Tibial artery (tissue), 4 donors: ENCODE measurements around the gene PIK3CD.
A peak's percentile ranks its signal among the peaks of the same experiment; 100 is the strongest.

Source experiments
- DNase-seq, 2 donors: peaks; one replicate each; pipeline ENCODE4 v3.0.0-alpha.2; 2019
- H3K27ac ChIP-seq, 2 donors: fragments of 200-600 bp; sonication (generic) in 1 of 2; 1 replicate in 1 of 2; 2 replicates in 1 of 2; pipeline ENCODE4 v1.5.1; 2018 to 2019; ENCODE audit warnings: mild to moderate bottlenecking in 1 of 2
- H3K27me3 ChIP-seq, 2 donors: fragments of 200-600 bp; sonication (generic) in 1 of 2; one replicate each; pipeline versions ENCODE4 v1.5.1 to v1.6.0; 2016 to 2019
- H3K36me3 ChIP-seq, 3 donors: fragments of 200-600 bp; sonication (generic) in 2 of 3; one replicate each; pipeline ENCODE4 v1.5.1; 2016 to 2019; ENCODE audit warnings: mild to moderate bottlenecking in 2 of 3
- H3K4me1 ChIP-seq, 4 donors: fragments of 200-600 bp; sonication (generic) in 2 of 4; 1 replicate in 3 of 4; 2 replicates in 1 of 4; pipeline ENCODE4 v1.5.1; 2016 to 2019
- H3K4me3 ChIP-seq, 2 donors: fragments of 200-600 bp; sonication (generic) in 1 of 2; 1 replicate in 1 of 2; 2 replicates in 1 of 2; pipeline ENCODE4 v1.5.1; 2018 to 2019; ENCODE audit warnings: mild to moderate bottlenecking in 2 of 2
- H3K9me3 ChIP-seq, 3 donors: fragments of 200-600 bp; sonication (generic) in 1 of 3; one replicate each; pipeline ENCODE4 v1.5.1; 2016 to 2019
- intact Hi-C: fragments of 100-400 bp; cut with DNase I; formaldehyde crosslinking; loops from one replicate; pipeline ENCODE4 v1.15.0; 2023; ENCODE audit warnings: low total_unique reads
- TF ChIP-seq, protein P1 (sequence below), 2 experiments: fragments of 200-600 bp in 1 of 2; fragments of 450-650 bp in 1 of 2; IDR thresholded peaks; one replicate each; pipeline ENCODE4 v1.5.1; 2017 to 2019; ENCODE audit warnings: antibody characterized with exemption in 2 of 2, mild to moderate bottlenecking in 1 of 2, moderate library complexity in 1 of 2

The PIK3CD gene

GRCh38 chr1:9680828-9681227, 29.3 kb downstream of the PIK3CD start:
- no peak for DNase-seq
- no peaks in the 10 kb centered on the region for H3K9me3 ChIP-seq
- intact Hi-C loops = no loop called here
- no peak overlapping the region for H3K27ac ChIP-seq
- no peaks in the 10 kb centered on the region for H3K27me3 ChIP-seq
- no peaks in the 10 kb centered on the region for H3K36me3 ChIP-seq
- TF ChIP-seq, protein P1, sequence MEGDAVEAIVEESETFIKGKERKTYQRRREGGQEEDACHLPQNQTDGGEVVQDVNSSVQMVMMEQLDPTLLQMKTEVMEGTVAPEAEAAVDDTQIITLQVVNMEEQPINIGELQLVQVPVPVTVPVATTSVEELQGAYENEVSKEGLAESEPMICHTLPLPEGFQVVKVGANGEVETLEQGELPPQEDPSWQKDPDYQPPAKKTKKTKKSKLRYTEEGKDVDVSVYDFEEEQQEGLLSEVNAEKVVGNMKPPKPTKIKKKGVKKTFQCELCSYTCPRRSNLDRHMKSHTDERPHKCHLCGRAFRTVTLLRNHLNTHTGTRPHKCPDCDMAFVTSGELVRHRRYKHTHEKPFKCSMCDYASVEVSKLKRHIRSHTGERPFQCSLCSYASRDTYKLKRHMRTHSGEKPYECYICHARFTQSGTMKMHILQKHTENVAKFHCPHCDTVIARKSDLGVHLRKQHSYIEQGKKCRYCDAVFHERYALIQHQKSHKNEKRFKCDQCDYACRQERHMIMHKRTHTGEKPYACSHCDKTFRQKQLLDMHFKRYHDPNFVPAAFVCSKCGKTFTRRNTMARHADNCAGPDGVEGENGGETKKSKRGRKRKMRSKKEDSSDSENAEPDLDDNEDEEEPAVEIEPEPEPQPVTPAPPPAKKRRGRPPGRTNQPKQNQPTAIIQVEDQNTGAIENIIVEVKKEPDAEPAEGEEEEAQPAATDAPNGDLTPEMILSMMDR (IDR thresholded peaks at IDR 0.05) = no peak
- H3K4me1 ChIP-seq = no peaks in the 10 kb centered on the region
- H3K4me3 ChIP-seq = no peak overlapping the region

DNA sequence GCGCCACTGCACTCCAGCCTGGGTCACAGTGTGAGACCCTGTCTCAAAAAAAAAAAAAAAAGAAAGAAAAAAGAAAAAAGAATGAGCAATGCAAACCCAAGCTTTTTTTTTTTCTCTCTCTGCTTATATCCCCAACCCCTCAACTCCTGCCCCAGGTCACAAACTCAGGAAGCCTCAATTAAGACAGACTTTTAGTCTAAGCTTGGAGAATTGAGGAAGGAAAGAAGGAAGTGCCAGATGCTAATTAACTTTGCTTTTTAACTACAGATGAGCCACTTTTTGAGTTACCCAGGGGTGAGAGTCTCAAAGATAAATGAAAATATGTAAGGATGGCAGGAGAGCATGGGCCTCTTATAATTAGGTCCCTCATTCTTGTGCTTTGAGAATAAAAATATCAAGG, 33.3 kb downstream of the PIK3CD start:
- Histone ChIP-seq H3K4me1 (peaks cover 0 to 23% (median 21%) of the 10 kb centered on the region in 4 donors), H3K4me3 (no peak overlapping the region), H3K27me3 (no peaks in the 10 kb centered on the region), H3K36me3 (no peaks in the 10 kb centered on the region), H3K9me3 (no peaks in the 10 kb centered on the region), H3K27ac (no peak overlapping the region)
- intact Hi-C loops = no loop called here
- TF ChIP-seq, protein P1 (IDR thresholded peaks at IDR 0.05) = no peak
- DNase-seq = no peak

DNA sequence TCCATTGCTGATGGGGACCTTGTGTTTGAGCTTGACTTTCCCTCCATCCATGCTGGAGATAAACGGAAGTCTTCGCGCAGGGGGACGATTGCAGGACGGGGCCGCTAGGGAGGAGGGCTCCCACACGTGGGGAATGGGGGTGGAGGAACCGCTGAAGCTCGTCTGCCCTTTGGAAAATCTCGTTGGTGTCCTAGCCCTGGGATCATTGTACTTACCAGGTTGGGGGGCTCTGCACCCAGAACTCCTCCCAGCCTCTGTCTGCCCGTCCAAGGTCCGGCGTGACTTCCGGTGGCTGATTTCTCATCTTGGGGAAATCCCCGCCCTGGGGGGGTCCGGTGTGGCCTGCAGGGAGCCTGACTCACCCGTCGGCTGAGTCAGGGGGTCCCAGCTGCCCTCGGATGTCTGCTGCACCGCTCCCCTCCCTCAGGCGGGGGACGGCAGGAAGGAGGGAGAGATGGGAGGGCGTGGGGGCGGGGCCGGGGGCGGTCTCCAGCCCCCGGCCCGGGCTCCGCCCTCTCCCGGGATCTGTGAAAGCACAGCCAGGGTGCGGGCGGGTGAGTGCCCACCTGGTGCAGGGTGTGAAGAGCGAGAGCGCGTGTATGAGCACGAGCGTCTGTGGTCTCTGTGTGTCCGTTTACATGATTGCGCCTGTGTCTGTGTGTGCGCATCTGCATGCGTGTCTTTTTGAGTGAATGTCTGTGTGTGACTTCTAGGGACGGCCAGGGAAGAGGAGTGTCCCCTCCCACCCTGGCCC, 35.8 kb downstream of the PIK3CD start:
- H3K9me3 ChIP-seq = no peaks in the 10 kb centered on the region
- peak overlapping the region; percentile 75 to 97 for H3K4me3 ChIP-seq
- peak overlapping the region; percentile 24 to 37 for H3K27ac ChIP-seq
- no peaks in the 10 kb centered on the region for H3K27me3 ChIP-seq
- peak; percentile 39 to 67 for DNase-seq
- peaks cover 0 to 33% (median 26%) of the 10 kb centered on the region in 4 donors for H3K4me1 ChIP-seq
- H3K36me3 ChIP-seq = peaks cover 0 to 5% (median 0%) of the 10 kb centered on the region in 3 donors
- TF ChIP-seq, protein P1 (IDR thresholded peaks at IDR 0.05) = no peak
- intact Hi-C loops = no loop called here

DNA sequence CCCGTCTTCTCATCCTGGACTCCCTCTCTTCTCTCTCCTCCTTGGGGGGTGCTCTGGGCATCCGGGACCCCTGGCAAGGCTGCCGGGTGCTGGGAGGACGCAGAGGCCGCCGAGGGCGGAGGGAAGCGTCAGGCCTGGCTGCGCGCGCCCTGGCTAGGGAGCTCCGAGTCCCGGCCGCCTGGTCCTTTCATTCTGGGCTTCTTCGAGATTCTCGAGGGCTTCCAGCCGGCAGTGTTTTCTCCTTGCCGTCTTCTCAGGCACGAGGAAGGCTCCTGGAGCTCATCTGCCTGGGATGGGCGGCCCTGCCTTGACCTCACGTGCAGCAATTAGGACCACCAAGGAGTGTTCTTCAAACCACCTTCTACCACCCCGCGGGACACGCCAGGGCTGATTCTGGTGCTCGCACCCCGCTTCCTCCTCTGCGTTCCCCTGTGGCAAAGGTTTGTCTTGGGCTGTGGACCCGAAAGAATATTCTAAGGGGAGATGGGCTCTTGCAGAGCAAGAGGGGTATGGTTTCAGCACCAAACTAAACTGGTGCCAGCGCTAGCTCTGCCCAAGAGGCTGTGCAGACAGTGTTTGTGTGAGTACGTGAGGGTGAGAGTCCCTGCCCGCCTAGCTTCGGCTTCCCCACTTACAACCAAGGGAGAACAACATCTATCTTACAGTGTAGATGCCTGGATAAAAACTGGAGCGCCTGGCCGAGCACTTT, 36.5 kb downstream of the PIK3CD start:
- H3K9me3 ChIP-seq = no peaks in the 10 kb centered on the region
- peak overlapping the region; percentile 75 to 97 for H3K4me3 ChIP-seq
- no peaks in the 10 kb centered on the region for H3K27me3 ChIP-seq
- intact Hi-C loops = no loop called here
- no peak for DNase-seq
- peak overlapping the region; percentile 24 to 37 for H3K27ac ChIP-seq
- H3K4me1 ChIP-seq = peaks cover 0 to 33% (median 26%) of the 10 kb centered on the region in 4 donors
- H3K36me3 ChIP-seq = peaks cover 0 to 12% (median 0%) of the 10 kb centered on the region in 3 donors
- TF ChIP-seq, protein P1 (IDR thresholded peaks at IDR 0.05) = no peak

DNA sequence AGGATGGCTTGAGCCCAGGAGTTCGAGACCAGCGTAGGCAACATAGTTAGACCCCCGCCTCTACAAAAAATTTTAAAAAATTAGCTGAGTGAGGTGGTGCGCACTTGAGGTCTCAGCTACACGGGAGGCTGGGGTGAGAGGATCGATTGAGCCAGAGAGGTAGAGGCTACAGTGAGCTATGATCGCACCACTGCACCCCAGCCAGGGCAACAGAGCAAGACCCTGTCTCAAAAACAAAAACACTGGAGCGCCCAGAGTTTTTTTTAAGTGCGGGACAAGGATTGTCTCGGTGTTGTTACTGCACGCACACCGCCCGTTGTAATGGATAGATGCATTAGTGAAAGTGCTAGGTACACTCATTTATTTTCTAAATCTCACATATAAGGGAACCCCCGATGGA, 37.1 kb downstream of the PIK3CD start:
- no peaks in the 10 kb centered on the region for H3K9me3 ChIP-seq
- intact Hi-C loops = no loop called here
- H3K27me3 ChIP-seq = no peaks in the 10 kb centered on the region
- H3K27ac ChIP-seq = no peak overlapping the region
- H3K4me3 ChIP-seq = peak overlapping the region; percentile 75 to 97
- DNase-seq = no peak
- H3K36me3 ChIP-seq = peaks cover 0 to 15% (median 0%) of the 10 kb centered on the region in 3 donors
- TF ChIP-seq, protein P1 (IDR thresholded peaks at IDR 0.05) = no peak
- H3K4me1 ChIP-seq = peaks cover 0 to 33% (median 26%) of the 10 kb centered on the region in 4 donors
